LHCN-M2 (cell line): ENCODE data around the gene UBQLN1. TPM values are rescaled to one million over a fixed set of nuclear protein-coding genes. Genes with fewer than 3 reads are reported as not detected.

Experiments
- DNase-seq: peaks from one replicate; pipeline ENCODE4 v3.0.0-alpha.2; 2012; ENCODE audit warnings: low read depth
- total RNA-seq: library from RNA; depleted of rRNA; stranded (reverse); fragments of >200 nt; gene quantifications from 2 replicates; pipeline ENCODE4 v1.2.3, GENCODE V29; 2014

UBQLN1 gene
- total RNA-seq, 1 experiment from 2014 or later = 111 TPM

- DNase-seq = no peak
Measured at GRCh38 chr9:83691492-83691891, 16.3 kb downstream of the UBQLN1 start.

- no peak for DNase-seq
Measured at GRCh38 chr9:83688921-83689320, 18.8 kb downstream of the UBQLN1 start.

GRCh38 chr9:83681490-83681889, 26.3 kb downstream of the UBQLN1 start:
- no peak for DNase-seq

- DNase-seq = no peak
Measured at GRCh38 chr9:83680233-83680632, 27.5 kb downstream of the UBQLN1 start.

GRCh38 chr9:83677596-83677995, 30.2 kb downstream of the UBQLN1 start:
- DNase-seq = no peak

GRCh38 chr9:83675466-83675865, 32.3 kb downstream of the UBQLN1 start:
- DNase-seq = no peak

- DNase-seq = no peak
Measured at GRCh38 chr9:83671451-83671850, 36.3 kb downstream of the UBQLN1 start.

GRCh38 chr9:83670381-83670780, 37.4 kb downstream of the UBQLN1 start:
- DNase-seq = no peak

- no peak for DNase-seq
Measured at GRCh38 chr9:83669067-83669466, 38.7 kb downstream of the UBQLN1 start.

GRCh38 chr9:83665580-83666200, 42.1 kb downstream of the UBQLN1 start:
- no peak for DNase-seq

GRCh38 chr9:83662933-83663332, 44.8 kb downstream of the UBQLN1 start:
- DNase-seq = no peak

GRCh38 chr9:83656952-83657351, 50.8 kb downstream of the UBQLN1 start:
- DNase-seq = no peak

GRCh38 chr9:83656032-83656680, 51.6 kb downstream of the UBQLN1 start:
- DNase-seq = no peak

GRCh38 chr9:83655433-83655832, 52.3 kb downstream of the UBQLN1 start:
- no peak for DNase-seq

GRCh38 chr9:83652433-83652832, 55.3 kb downstream of the UBQLN1 start:
- no peak for DNase-seq

GRCh38 chr9:83651558-83651957, 56.2 kb downstream of the UBQLN1 start:
- no peak for DNase-seq

GRCh38 chr9:83649515-83649914, 58.2 kb downstream of the UBQLN1 start:
- no peak for DNase-seq

- DNase-seq = peak; percentile 26
Measured at GRCh38 chr9:83649080-83649479, 58.7 kb downstream of the UBQLN1 start.

- no peak for DNase-seq
Measured at GRCh38 chr9:83646500-83647239, 61.1 kb downstream of the UBQLN1 start.

- DNase-seq = no peak
Measured at GRCh38 chr9:83642793-83643192, 65.0 kb downstream of the UBQLN1 start.

GRCh38 chr9:83639266-83639665, 68.5 kb downstream of the UBQLN1 start:
- no peak for DNase-seq

GRCh38 chr9:83637389-83637788, 70.4 kb downstream of the UBQLN1 start:
- no peak for DNase-seq

GRCh38 chr9:83636813-83637212, 70.9 kb downstream of the UBQLN1 start:
- DNase-seq = no peak
